ENCODE data around the gene NFKBIA. TPM values are rescaled to one million over a fixed set of nuclear protein-coding genes. Genes with fewer than 3 reads are reported as not detected.
"Not testable (repeated sequence)": the region's sequence is repeated elsewhere in the genome, so short reads cannot be mapped to it uniquely, and the experiment has no call there.

The NFKBIA gene
- total RNA-seq, 4 donors from 2014 or later = 139 to 441 (median 298) TPM

GRCh38 chr14:35355981-35356841, 48.3 kb downstream of the NFKBIA start:
- no peak overlapping the region for H3K4me3 ChIP-seq
- no peak for DNase-seq
- no peaks in the 10 kb centered on the region for H3K27me3 ChIP-seq
- no peaks in the 10 kb centered on the region for H3K36me3 ChIP-seq
- peak overlapping the region; percentile 32 to 82 (median 72) for H3K27ac ChIP-seq
- TF ChIP-seq CTCF (IDR thresholded peaks at IDR 0.05) = no peak
- no peak for TF ChIP-seq POLR2A (IDR thresholded peaks at IDR 0.05)
- WGBS, 2 donors = 36 to 38% methylated on average over 4 to 5 of the region's 5 CpGs
- intact Hi-C loops (cut with DNase I) = no loop called here
- peaks cover 0 to 33% (median 0%) of the 10 kb centered on the region in 3 donors for H3K4me1 ChIP-seq
- H3K9me3 ChIP-seq = no peaks in the 10 kb centered on the region

- H3K36me3 ChIP-seq; H3K9me3 ChIP-seq; DNase-seq; H3K27me3 ChIP-seq; H3K4me3 ChIP-seq; intact Hi-C loops (cut with DNase I): not testable (repeated sequence)
- H3K27ac ChIP-seq = peak overlapping the region in 3 of 4 donors; percentile 67 to 82 (median 78)
- WGBS, 2 donors = 69 to 81% methylated on average over 3 to 6 of the region's 6 CpGs
- peaks cover 0 to 28% (median 0%) of the 10 kb centered on the region in 3 donors for H3K4me1 ChIP-seq
These were observed 49.3 kb downstream of the NFKBIA start for GRCh38 chr14:35355235-35355634.

- no peak overlapping the region for H3K27ac ChIP-seq
- no peak for DNase-seq
These were observed 51.0 kb downstream of the NFKBIA start for GRCh38 chr14:35353409-35354172.

GRCh38 chr14:35352274-35353233, 52.0 kb downstream of the NFKBIA start:
- no peak for DNase-seq
- peak overlapping the region in 2 of 4 donors; percentile 28 to 39 for H3K27ac ChIP-seq
- no peak for TF ChIP-seq POLR2A (IDR thresholded peaks at IDR 0.05)
- TF ChIP-seq CTCF (IDR thresholded peaks at IDR 0.05) = no peak
- H3K36me3 ChIP-seq = no peaks in the 10 kb centered on the region
- peaks cover 0 to 32% (median 0%) of the 10 kb centered on the region in 3 donors for H3K4me1 ChIP-seq
- H3K4me3 ChIP-seq = no peak overlapping the region
- WGBS, 2 donors = 77 to 82% methylated on average over 4 to 10 of the region's 15 CpGs
- H3K27me3 ChIP-seq = no peaks in the 10 kb centered on the region
- intact Hi-C loops (cut with DNase I) = no loop called here
- no peaks in the 10 kb centered on the region for H3K9me3 ChIP-seq

More at GRCh38 chr14:35353409-35354172, 51.0 kb downstream of the NFKBIA start:
- 72 to 81% methylated on average over 10 of the region's 10 CpGs for WGBS, 2 donors
- TF ChIP-seq POLR2A (IDR thresholded peaks at IDR 0.05) (no peak), CTCF (IDR thresholded peaks at IDR 0.05) (peak in 1 of 6 experiments; percentile 32)
- no peaks in the 10 kb centered on the region for H3K9me3 ChIP-seq
- no peaks in the 10 kb centered on the region for H3K36me3 ChIP-seq
- H3K4me3 ChIP-seq = no peak overlapping the region
- intact Hi-C loops (cut with DNase I) = no loop called here
- H3K4me1 ChIP-seq = peaks cover 0 to 28% (median 0%) of the 10 kb centered on the region in 3 donors
- no peaks in the 10 kb centered on the region for H3K27me3 ChIP-seq

- no peak for TF ChIP-seq CTCF (IDR thresholded peaks at IDR 0.05)
- TF ChIP-seq POLR2A (IDR thresholded peaks at IDR 0.05) = no peak
- intact Hi-C loops (cut with DNase I) = no loop called here
- Histone ChIP-seq H3K9me3 (no peaks in the 10 kb centered on the region), H3K27me3 (no peaks in the 10 kb centered on the region), H3K4me1 (peaks cover 0 to 35% (median 0%) of the 10 kb centered on the region in 3 donors), H3K27ac (no peak overlapping the region), H3K36me3 (no peaks in the 10 kb centered on the region), H3K4me3 (no peak overlapping the region)
- DNase-seq = no peak
- WGBS, 2 donors = 76 to 93% methylated on average over 4 of the region's 4 CpGs
These were observed 52.7 kb downstream of the NFKBIA start for GRCh38 chr14:35351897-35352273.
